ENCODE measurements around the gene ORC6.
A peak's percentile ranks its signal among the peaks of the same experiment; 100 is the strongest.

The ORC6 gene

DNA sequence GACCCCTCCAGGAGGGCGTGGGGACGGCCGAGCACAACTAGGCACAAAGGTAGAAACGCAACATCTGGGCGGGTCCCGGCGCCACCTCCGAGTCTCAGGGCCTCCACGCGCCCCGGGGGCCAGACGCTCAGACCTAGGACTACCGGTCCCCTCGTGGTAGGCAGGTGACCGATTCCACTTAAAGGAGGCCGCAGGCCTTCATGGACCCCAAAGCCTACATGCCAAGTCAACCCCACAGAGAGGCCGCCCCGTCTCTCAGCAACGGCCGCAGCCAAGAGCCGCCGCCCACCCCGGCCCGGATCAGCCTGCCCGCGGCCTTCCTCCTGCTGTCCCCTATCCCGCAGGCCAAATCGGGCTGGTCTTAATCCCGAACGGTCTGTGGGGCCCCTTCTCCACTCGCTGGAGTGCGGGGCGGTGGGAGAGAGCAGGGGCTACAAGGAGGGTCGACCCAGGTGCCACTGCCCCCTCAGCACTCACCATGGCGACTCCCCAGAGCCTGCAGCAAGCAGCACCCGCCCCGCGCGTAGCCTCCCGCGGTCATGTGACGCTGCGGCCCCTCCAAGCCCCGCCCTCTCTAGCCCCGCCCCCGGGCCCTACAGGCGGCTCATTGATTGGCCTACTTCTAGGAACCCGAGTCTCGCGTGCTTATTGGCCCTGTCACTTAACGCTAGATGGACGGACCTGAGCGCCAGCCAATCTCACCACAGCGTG lies 650 bp upstream of the ORC6 start, which contains the start of gene VPS35:
Gene VPS35 (minus strand): TSS at position 525 of the 711 bp plus-strand sequence. CDS start 45 bp downstream, at position 480.
- no peaks in the 10 kb centered on the region for H3K9me3 ChIP-seq (ENCODE audit: low read length)
- H2AFZ ChIP-seq (ENCODE audit: low read length): no peak within 1 kb of the TSS
- H3K36me3 ChIP-seq (ENCODE audit: insufficient read depth, low read length): peaks cover 30% of the 10 kb centered on the region
- no peaks in the 10 kb centered on the region for H3K27me3 ChIP-seq (ENCODE audit: insufficient read depth, low read length)
- H3K4me3 ChIP-seq (ENCODE audit: low read depth, low read length, poor library complexity, severe bottlenecking): peak within 1 kb of the TSS; percentile 74
- TF ChIP-seq, protein P1, sequence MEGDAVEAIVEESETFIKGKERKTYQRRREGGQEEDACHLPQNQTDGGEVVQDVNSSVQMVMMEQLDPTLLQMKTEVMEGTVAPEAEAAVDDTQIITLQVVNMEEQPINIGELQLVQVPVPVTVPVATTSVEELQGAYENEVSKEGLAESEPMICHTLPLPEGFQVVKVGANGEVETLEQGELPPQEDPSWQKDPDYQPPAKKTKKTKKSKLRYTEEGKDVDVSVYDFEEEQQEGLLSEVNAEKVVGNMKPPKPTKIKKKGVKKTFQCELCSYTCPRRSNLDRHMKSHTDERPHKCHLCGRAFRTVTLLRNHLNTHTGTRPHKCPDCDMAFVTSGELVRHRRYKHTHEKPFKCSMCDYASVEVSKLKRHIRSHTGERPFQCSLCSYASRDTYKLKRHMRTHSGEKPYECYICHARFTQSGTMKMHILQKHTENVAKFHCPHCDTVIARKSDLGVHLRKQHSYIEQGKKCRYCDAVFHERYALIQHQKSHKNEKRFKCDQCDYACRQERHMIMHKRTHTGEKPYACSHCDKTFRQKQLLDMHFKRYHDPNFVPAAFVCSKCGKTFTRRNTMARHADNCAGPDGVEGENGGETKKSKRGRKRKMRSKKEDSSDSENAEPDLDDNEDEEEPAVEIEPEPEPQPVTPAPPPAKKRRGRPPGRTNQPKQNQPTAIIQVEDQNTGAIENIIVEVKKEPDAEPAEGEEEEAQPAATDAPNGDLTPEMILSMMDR (IDR thresholded peaks at IDR 0.05; ENCODE audit: low read length): no peak; the same call in 1 of the 2 replicates
- no peak for TF ChIP-seq EZH2 (IDR thresholded peaks at IDR 0.05; ENCODE audit: borderline replicate concordance, low read length)
- H3K4me1 ChIP-seq (ENCODE audit: insufficient read depth, low read length, severe bottlenecking): peaks cover 50% of the 10 kb centered on the region
- peaks cover 70% of the 10 kb centered on the region for H3K79me2 ChIP-seq (ENCODE audit: insufficient read depth, low read length)
- no peaks in the 10 kb centered on the region for H3K9me2 ChIP-seq (ENCODE audit: low read depth, low read length)
- peak within 1 kb of the TSS; percentile 93 for H3K4me2 ChIP-seq (ENCODE audit: low read length)
- H3F3A ChIP-seq (ENCODE audit: insufficient read depth, low read length): no peaks in the 10 kb centered on the region
- peak within 1 kb of the TSS; percentile 86 for H3K27ac ChIP-seq (ENCODE audit: low read depth, low read length, poor library complexity, severe bottlenecking)
- H3K9ac ChIP-seq (ENCODE audit: low read length): peak within 1 kb of the TSS; percentile 77
- H4K20me1 ChIP-seq (ENCODE audit: insufficient read depth, low read length): no peaks in the 10 kb centered on the region

DNA sequence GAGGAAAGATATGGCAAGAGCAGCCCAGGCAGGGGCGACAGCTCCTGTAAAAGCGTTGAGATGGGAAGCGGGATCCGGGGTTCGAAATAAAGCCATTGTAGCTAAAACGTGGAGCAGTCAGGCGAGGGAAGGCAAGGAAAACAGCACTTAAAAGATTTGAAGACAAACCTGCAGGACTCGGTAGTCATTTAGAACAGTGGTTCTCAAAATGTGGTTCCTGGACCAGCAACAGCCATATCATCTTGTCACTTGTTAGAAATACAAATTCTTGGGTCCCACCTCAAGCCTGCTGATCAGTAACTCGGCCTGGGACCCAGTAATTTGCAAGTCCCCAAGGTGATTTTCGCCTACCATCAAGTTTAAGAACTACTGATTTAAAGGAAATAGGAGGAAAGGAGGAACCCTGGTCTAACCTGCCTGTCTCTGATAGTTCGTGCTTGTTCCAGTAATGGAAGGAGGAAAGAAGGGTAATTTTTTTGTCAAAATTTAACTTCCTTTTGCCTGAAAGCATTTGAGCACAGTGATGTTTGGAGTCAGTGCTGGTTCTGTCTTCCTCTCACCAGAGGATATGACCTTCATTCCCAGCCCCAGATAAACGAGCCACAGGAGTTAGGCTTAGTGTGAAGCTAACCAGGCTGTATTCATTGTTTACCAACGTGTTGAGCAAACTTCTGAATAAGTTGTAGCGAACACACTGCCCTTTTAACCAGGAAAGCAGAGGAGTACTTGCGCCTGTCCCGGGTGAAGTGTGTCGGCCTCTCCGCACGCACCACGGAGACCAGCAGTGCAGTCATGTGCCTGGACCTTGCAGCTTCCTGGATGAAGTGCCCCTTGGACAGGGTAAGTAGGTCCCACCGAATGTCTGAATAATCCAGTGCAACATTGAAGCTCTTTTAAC lies 1.1 kb downstream of the ORC6 start:
- Histone ChIP-seq H3K27me3 (ENCODE audit: insufficient read depth, low read length) (no peaks in the 10 kb centered on the region), H3K9ac (ENCODE audit: low read length) (peak overlapping the region; percentile 77), H3F3A (ENCODE audit: insufficient read depth, low read length) (no peaks in the 10 kb centered on the region), H3K36me3 (ENCODE audit: insufficient read depth, low read length) (peaks cover 42% of the 10 kb centered on the region), H3K4me2 (ENCODE audit: low read length) (peak overlapping the region; percentile 93), H3K4me3 (ENCODE audit: low read depth, low read length, poor library complexity, severe bottlenecking) (peak overlapping the region; percentile 74), H4K20me1 (ENCODE audit: insufficient read depth, low read length) (no peaks in the 10 kb centered on the region), H3K27ac (ENCODE audit: low read depth, low read length, poor library complexity, severe bottlenecking) (peak overlapping the region; percentile 86), H3K79me2 (ENCODE audit: insufficient read depth, low read length) (peaks cover 53% of the 10 kb centered on the region), H3K9me2 (ENCODE audit: low read depth, low read length) (no peaks in the 10 kb centered on the region), H3K9me3 (ENCODE audit: low read length) (no peaks in the 10 kb centered on the region), H2AFZ (ENCODE audit: low read length) (no peak overlapping the region), H3K4me1 (ENCODE audit: insufficient read depth, low read length, severe bottlenecking) (peaks cover 47% of the 10 kb centered on the region)
- TF ChIP-seq, protein P1 (IDR thresholded peaks at IDR 0.05; ENCODE audit: low read length): no peak
- TF ChIP-seq EZH2 (IDR thresholded peaks at IDR 0.05; ENCODE audit: borderline replicate concordance, low read length): no peak

DNA sequence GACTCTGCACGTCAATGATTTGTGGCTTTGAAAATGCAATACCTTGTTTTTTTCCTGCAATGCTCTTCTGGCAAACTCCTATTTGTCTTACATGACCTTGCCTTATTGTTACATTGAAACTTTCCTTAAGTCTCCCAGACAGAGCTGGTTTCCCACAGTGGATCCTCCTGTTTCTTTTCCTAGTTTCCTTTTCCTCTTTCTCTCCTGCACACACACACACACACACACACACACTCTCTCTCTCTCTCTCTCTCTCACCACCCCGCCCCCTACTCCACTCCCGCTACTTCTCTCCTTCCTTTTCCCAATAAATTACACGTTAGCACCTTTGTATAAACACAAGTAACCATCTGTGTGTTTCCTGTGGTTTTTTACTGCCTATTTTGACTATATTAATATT lies 2.3 kb downstream of the ORC6 start:
- Histone ChIP-seq H4K20me1 (ENCODE audit: insufficient read depth, low read length) (no peaks in the 10 kb centered on the region), H3F3A (ENCODE audit: insufficient read depth, low read length) (no peaks in the 10 kb centered on the region), H3K27me3 (ENCODE audit: insufficient read depth, low read length) (no peaks in the 10 kb centered on the region), H3K4me2 (ENCODE audit: low read length) (peak overlapping the region; percentile 93), H3K4me3 (ENCODE audit: low read depth, low read length, poor library complexity, severe bottlenecking) (peak overlapping the region; percentile 74), H3K9me2 (ENCODE audit: low read depth, low read length) (no peaks in the 10 kb centered on the region), H3K4me1 (ENCODE audit: insufficient read depth, low read length, severe bottlenecking) (peaks cover 35% of the 10 kb centered on the region), H3K9ac (ENCODE audit: low read length) (peak overlapping the region; percentile 77), H3K27ac (ENCODE audit: low read depth, low read length, poor library complexity, severe bottlenecking) (peak overlapping the region; percentile 86), H3K79me2 (ENCODE audit: insufficient read depth, low read length) (peaks cover 41% of the 10 kb centered on the region), H2AFZ (ENCODE audit: low read length) (no peak overlapping the region), H3K9me3 (ENCODE audit: low read length) (no peaks in the 10 kb centered on the region), H3K36me3 (ENCODE audit: insufficient read depth, low read length) (peaks cover 54% of the 10 kb centered on the region)
- TF ChIP-seq EZH2 (IDR thresholded peaks at IDR 0.05; ENCODE audit: borderline replicate concordance, low read length): no peak
- TF ChIP-seq, protein P1 (IDR thresholded peaks at IDR 0.05; ENCODE audit: low read length): no peak

Measured in OCI-LY1 (cell line).